Upper lobe of left lung (tissue), 6 donors: ENCODE measurements around the gene SEC14L5. TPM values are rescaled to one million over a fixed set of nuclear protein-coding genes. Genes with fewer than 3 reads are reported as not detected.

Source experiments
- ATAC-seq, 2 donors: fragments of 200-7000 bp; cut with Tn5 transposase; one replicate each; pipeline ENCODE4 v1.9.1; 2022; ENCODE audit warnings: mild to moderate bottlenecking in 2 of 2, moderate library complexity in 2 of 2; ENCODE audit not compliant: low FRiP score in 2 of 2
- DNase-seq, 2 donors: peaks; one replicate each; pipeline ENCODE4 v3.0.0-alpha.2; 2019 to 2020
- H3K27ac ChIP-seq, 4 donors: fragments of 200-600 bp; sonication (generic); one replicate each; pipeline ENCODE4 v1.5.1; 2016 to 2019
- H3K27me3 ChIP-seq, 4 donors: fragments of 200-600 bp; sonication (generic); one replicate each; pipeline ENCODE4 v1.5.1; 2017 to 2019
- H3K36me3 ChIP-seq, 4 donors: fragments of 200-600 bp; sonication (generic); one replicate each; pipeline ENCODE4 v1.5.1; 2016 to 2019
- H3K4me1 ChIP-seq, 4 donors: fragments of 200-600 bp; sonication (generic); one replicate each; pipeline ENCODE4 v1.5.1; 2018 to 2019
- H3K4me3 ChIP-seq, 4 donors: fragments of 200-600 bp; sonication (generic); one replicate each; pipeline ENCODE4 v1.5.1; 2017 to 2019; ENCODE audit warnings: mild to moderate bottlenecking in 2 of 4, moderate library complexity in 1 of 4
- H3K9me3 ChIP-seq, 4 donors: fragments of 200-600 bp; sonication (generic); one replicate each; pipeline ENCODE4 v1.5.1; 2018 to 2019
- CTCF ChIP-seq, 6 experiments: fragments of 450-650 bp in 4 of 6; fragments of 200-600 bp in 2 of 6; sonication (generic) in 2 of 6; IDR thresholded peaks; one replicate each; pipeline ENCODE4 v1.5.1; 2016 to 2019; ENCODE audit warnings: antibody characterized with exemption in 6 of 6
- EP300 ChIP-seq, 4 donors: sonication (generic); formaldehyde crosslinking; IDR thresholded peaks; one replicate each; pipeline ENCODE4 v1.5.1; 2017; ENCODE audit warnings: antibody characterized with exemption in 4 of 4, control low read depth in 2 of 4
- POLR2A ChIP-seq, 4 donors: fragments of 450-650 bp; IDR thresholded peaks; one replicate each; pipeline ENCODE4 v1.5.1; 2016 to 2017; ENCODE audit warnings: antibody characterized with exemption in 4 of 4, mild to moderate bottlenecking in 2 of 4
- POLR2AphosphoS5 ChIP-seq, 2 donors: sonication (generic); formaldehyde crosslinking; IDR thresholded peaks; one replicate each; pipeline ENCODE4 v1.5.1; 2017; ENCODE audit warnings: antibody characterized with exemption in 2 of 2
- WGBS, 2 donors: methylation state at CpG; one replicate each; pipeline ENCODE4 v1.1.5; 2017 to 2018; 5-methylcytosine and 5-hydroxymethylcytosine counted together
- total RNA-seq, 6 donors: library from RNA; depleted of rRNA in 4 of 6; stranded (reverse); fragments of >200 nt in 4 of 6; gene quantifications; one replicate each; pipeline versions ENCODE4 v1.1.0 to v1.2.1, GENCODE V29; 2016 to 2021
- donor health status: DM: no; HTN: no; CAD: no; lungs with moderate emphysema.
- donor health status: DM: no; HTN: yes; CAD: no; lungs with severe emphysema.

The SEC14L5 gene
- total RNA-seq, 6 donors from 2014 or later, result 0.20 to 1.7 (median 0.49) TPM; not detected in 1

DNA sequence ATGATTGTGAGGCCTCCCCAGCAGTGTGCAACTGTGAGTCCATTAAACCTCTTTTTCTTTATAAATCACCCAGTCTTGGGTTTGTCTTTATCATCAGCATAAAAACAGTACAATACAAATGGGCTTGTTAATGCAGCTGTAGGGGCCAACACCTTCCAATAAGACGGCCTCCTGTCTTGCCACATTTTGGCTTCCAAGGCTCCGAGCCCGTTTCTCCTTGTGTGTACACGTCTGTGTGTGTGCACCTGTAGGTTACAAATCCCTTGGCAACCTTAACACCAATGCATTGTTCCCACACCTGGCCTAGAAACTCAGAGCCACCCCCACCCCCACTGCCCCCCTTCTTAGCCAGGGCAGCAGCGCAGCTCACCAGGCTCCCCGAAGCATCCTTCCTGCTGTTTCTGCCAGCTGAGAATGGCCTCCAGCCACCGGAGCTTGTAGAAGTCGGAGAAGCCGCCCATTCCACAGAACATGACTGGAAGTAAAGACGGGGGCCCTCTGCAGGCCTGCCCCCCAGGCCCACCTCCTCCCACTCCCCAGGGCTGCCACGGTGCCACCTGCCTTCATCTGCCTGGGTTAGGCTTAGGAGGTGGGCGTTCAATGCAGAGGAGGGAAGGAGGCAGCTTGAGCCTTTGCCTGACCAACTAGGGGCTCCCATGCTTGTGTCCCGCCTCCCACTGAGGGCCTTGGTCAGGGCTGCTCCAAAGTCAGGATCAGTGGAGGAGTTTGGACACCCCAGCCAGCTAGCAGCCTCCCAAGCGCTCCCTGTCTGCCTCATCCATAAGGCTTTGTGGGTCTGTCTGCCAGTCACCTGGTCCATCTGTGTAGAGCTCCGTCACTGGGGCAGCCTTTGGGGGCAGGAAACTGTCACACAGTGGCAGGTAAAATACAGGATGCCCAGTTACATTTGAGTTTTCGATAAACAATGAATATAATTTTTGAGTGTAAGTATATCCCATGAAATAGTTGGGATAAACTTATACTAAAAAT lies 97.0 kb downstream of the SEC14L5 start:
- DNase-seq, result no peak

DNA sequence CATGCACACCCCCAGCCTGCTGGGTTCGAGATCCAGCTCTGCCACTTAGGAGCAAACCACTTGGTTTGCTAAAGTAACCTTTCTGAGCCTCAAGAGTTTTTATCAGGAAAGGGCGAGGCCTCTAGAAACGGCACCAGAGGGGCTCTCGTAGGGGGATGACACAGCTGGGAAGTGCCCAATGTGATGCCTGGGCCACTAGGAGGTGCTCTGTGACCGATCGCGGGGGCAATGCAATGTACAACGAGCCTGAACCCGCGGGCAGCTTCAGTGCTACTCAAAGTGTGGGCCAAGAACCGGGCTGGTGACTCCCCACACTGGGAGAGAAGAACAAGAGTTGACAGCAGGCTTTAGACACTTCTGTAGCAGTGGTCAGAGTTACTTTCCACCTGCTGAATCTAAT lies 98.2 kb downstream of the SEC14L5 start:
- peak in 1 of 2 donors; percentile 53 for DNase-seq
- Histone ChIP-seq H3K27me3 (no peaks in the 10 kb centered on the region), H3K9me3 (no peaks in the 10 kb centered on the region), H3K4me3 (no peak overlapping the region), H3K27ac (no peak overlapping the region), H3K4me1 (peaks cover 0 to 8% (median 0%) of the 10 kb centered on the region in 4 donors), H3K36me3 (peaks cover 0 to 14% (median 4%) of the 10 kb centered on the region in 4 donors)
- TF ChIP-seq POLR2AphosphoS5 (IDR thresholded peaks at IDR 0.05) (no peak), CTCF (IDR thresholded peaks at IDR 0.05) (peak in 3 of 6 experiments; percentile 18 to 32 (median 30))
- ATAC-seq, result peak; percentile 36 to 71
- WGBS, 2 donors, result 10 to 21% methylated on average over 11 of the region's 11 CpGs

More for the DNA sequence above, 97.0 kb downstream of the SEC14L5 start:
- Histone ChIP-seq H3K4me3 (no peak overlapping the region), H3K4me1 (peaks cover 0 to 8% (median 0%) of the 10 kb centered on the region in 4 donors), H3K27ac (no peak overlapping the region), H3K27me3 (no peaks in the 10 kb centered on the region), H3K9me3 (no peaks in the 10 kb centered on the region), H3K36me3 (peaks cover 0 to 14% (median 4%) of the 10 kb centered on the region in 4 donors)
- no peak for ATAC-seq
- TF ChIP-seq CTCF (IDR thresholded peaks at IDR 0.05) (no peak), EP300 (IDR thresholded peaks at IDR 0.05) (no peak), POLR2AphosphoS5 (IDR thresholded peaks at IDR 0.05) (no peak), POLR2A (IDR thresholded peaks at IDR 0.05) (no peak)
- WGBS, 2 donors, result 88 to 90% methylated on average over 16 of the region's 16 CpGs

- H3K27me3 ChIP-seq, result no peaks in the 10 kb centered on the region
- no peak overlapping the region for H3K27ac ChIP-seq
- H3K4me1 ChIP-seq, result peaks cover 0 to 9% (median 0%) of the 10 kb centered on the region in 4 donors
- ATAC-seq, result no peak
- no peak for DNase-seq
- WGBS, 2 donors, result 65% methylated on average over 7 of the region's 7 CpGs; no CpG with 5 or more reads in 1 of the 2 donors
- H3K9me3 ChIP-seq, result no peaks in the 10 kb centered on the region
- peaks cover 0 to 14% (median 4%) of the 10 kb centered on the region in 4 donors for H3K36me3 ChIP-seq
- TF ChIP-seq CTCF (IDR thresholded peaks at IDR 0.05), result no peak
- no peak overlapping the region for H3K4me3 ChIP-seq
These were observed 100.3 kb downstream of the SEC14L5 start for GRCh38 chr16:5058476-5058875.

GRCh38 chr16:5059386-5060072 lies 101.4 kb downstream of the SEC14L5 start:
- Histone ChIP-seq H3K27ac (no peak overlapping the region), H3K36me3 (peaks cover 0 to 7% (median 4%) of the 10 kb centered on the region in 4 donors), H3K4me3 (no peak overlapping the region), H3K27me3 (no peaks in the 10 kb centered on the region), H3K4me1 (peaks cover 0 to 16% (median 0%) of the 10 kb centered on the region in 4 donors), H3K9me3 (no peaks in the 10 kb centered on the region)
- 84 to 85% methylated on average over 6 of the region's 6 CpGs for WGBS, 2 donors
- TF ChIP-seq POLR2AphosphoS5 (IDR thresholded peaks at IDR 0.05) (no peak), EP300 (IDR thresholded peaks at IDR 0.05) (no peak), POLR2A (IDR thresholded peaks at IDR 0.05) (no peak), CTCF (IDR thresholded peaks at IDR 0.05) (no peak)
- no peak for DNase-seq
- no peak for ATAC-seq
